A673 (cell line): ENCODE measurements around the gene UPP1. TPM values are rescaled to one million over a fixed set of nuclear protein-coding genes. Genes with fewer than 3 reads are reported as not detected.

Source experiments
- BruUV-seq: library from RNA; stranded (reverse); fragments of 400-500 nt; replicated peaks from 2 replicates; lab custom pipeline; 2021; lab: Mats Ljungman, UMichigan
- CTCF ChIA-PET: fragments of 300-600 bp; sonication (Branson Sonifier 250); formaldehyde crosslinking; loops from one replicate; lab custom pipeline; 2022; ENCODE audit warnings: antibody characterized with exemption; lab: Charles Lee
- POLR2A ChIA-PET: fragments of 300-600 bp; sonication (Branson Sonifier 250); formaldehyde crosslinking; loops from one replicate; lab custom pipeline; 2022; ENCODE audit warnings: antibody characterized with exemption; ENCODE audit not compliant: low non-redundant PET; lab: Charles Lee
- DNase-seq: peaks from one replicate; pipeline ENCODE4 v3.0.0-alpha.2; 2015; ENCODE audit warnings: low spot score
- H3K27ac ChIP-seq: fragments of 200-600 bp; sonication (generic); 2 replicates; pipeline ENCODE4 v1.5.1; 2016; ENCODE audit warnings: mixed run types, low read depth, mild to moderate bottlenecking, mixed read lengths, antibody characterized with exemption, low read length; ENCODE audit not compliant: poor library complexity, severe bottlenecking
- H3K27me3 ChIP-seq: fragments of 200-600 bp; sonication (generic); replicated peaks from 2 replicates; pipeline ENCODE4 v1.6.1; 2017; ENCODE audit warnings: mixed run types, low read depth, mild to moderate bottlenecking, mixed read lengths, antibody characterized with exemption, low read length; ENCODE audit not compliant: insufficient read depth, poor library complexity
- H3K36me3 ChIP-seq: fragments of 200-600 bp; sonication (generic); 2 replicates; pipeline ENCODE4 v1.6.1; 2016; ENCODE audit warnings: mixed run types, mild to moderate bottlenecking, mixed read lengths, antibody characterized with exemption, low read length; ENCODE audit not compliant: insufficient read depth, poor library complexity, severe bottlenecking
- H3K4me1 ChIP-seq: fragments of 200-600 bp; sonication (generic); 2 replicates; pipeline ENCODE4 v1.6.1; 2017; ENCODE audit warnings: mixed run types, mild to moderate bottlenecking, mixed read lengths, antibody characterized with exemption, low read length; ENCODE audit not compliant: insufficient read depth, poor library complexity, severe bottlenecking
- H3K4me3 ChIP-seq: fragments of 200-600 bp; sonication (generic); 2 replicates; pipeline ENCODE4 v1.5.1; 2016; ENCODE audit warnings: low read depth, mixed run types, mild to moderate bottlenecking, mixed read lengths, low read length; ENCODE audit not compliant: poor library complexity, severe bottlenecking
- H3K9me3 ChIP-seq: fragments of 200-600 bp; sonication (generic); 2 replicates; pipeline ENCODE4 v1.6.1; 2016; ENCODE audit warnings: mixed run types, low read depth, mild to moderate bottlenecking, mixed read lengths, antibody characterized with exemption, low read length; ENCODE audit not compliant: poor library complexity, severe bottlenecking
- CTCF ChIP-seq: fragments of 300-800, 200-600 bp; sonication (generic); conservative IDR thresholded peaks from 2 replicates; pipeline ENCODE4 v1.5.1; 2017; ENCODE audit warnings: low read depth, mild to moderate bottlenecking, antibody characterized with exemption, low read length, moderate library complexity, mixed read lengths
- EZH2 ChIP-seq: fragments of 200-600 bp; sonication (generic); IDR thresholded peaks from 2 replicates; pipeline ENCODE4 v1.6.1; 2017; ENCODE audit warnings: borderline replicate concordance, low read depth, mild to moderate bottlenecking, mixed read lengths, antibody characterized with exemption, low read length; ENCODE audit not compliant: poor library complexity, severe bottlenecking
- intact Hi-C: fragments of 100-400 bp; cut with micrococcal nuclease; formaldehyde crosslinking; loops from one replicate; pipeline ENCODE4 v1.10.0; 2022; ENCODE audit not compliant: unreplicated experiment
- total RNA-seq: library from RNA; stranded (reverse); gene quantifications from 2 replicates; pipeline ENCODE4 v1.2.3, GENCODE V29; 2021

The UPP1 gene
- total RNA-seq, 1 experiment from 2014 or later, result 5.5 TPM

- ChIA-PET POLR2A (no interaction called here), CTCF (no interaction called here)
- no peaks in the 10 kb centered on the region for H3K36me3 ChIP-seq
- H3K27ac ChIP-seq, result no peak overlapping the region
- H3K27me3 ChIP-seq, result no peaks in the 10 kb centered on the region
- no peaks in the 10 kb centered on the region for H3K4me1 ChIP-seq
- TF ChIP-seq EZH2 (no peak), CTCF (no peak)
- H3K4me3 ChIP-seq, result no peak overlapping the region
- H3K9me3 ChIP-seq, result peaks cover 5% of the 10 kb centered on the region
- intact Hi-C loops, result no loop called here
- no TSS peak for BruUV-seq
- DNase-seq, result no peak
Measured at GRCh38 chr7:48140001-48140681, 51.1 kb downstream of the UPP1 start.

DNA sequence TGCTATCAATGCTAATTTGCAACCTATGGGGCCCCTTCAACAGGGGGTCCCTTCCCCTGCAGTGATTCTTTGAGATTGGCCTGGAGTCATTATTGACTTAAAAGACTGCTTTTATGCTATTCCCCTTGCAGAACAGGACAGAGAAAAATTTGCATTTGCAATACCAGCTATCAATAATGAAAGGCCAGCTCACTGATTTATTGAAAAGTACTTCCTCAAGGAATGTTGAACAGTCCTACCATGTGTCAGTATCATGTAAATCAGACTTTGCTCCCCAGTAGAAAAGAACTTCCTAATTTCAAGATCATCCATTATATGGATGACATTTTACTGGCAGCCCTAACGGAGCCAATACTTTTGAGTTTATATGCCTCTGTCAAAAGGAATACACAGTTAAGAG lies 52.5 kb downstream of the UPP1 start:
- no peak for DNase-seq
- Histone ChIP-seq H3K4me1 (no peaks in the 10 kb centered on the region), H3K4me3 (no peak overlapping the region), H3K36me3 (no peaks in the 10 kb centered on the region), H3K27ac (no peak overlapping the region), H3K27me3 (no peaks in the 10 kb centered on the region), H3K9me3 (no peaks in the 10 kb centered on the region)
- no TSS peak for BruUV-seq
- POLR2A ChIA-PET, result no interaction called here
- intact Hi-C loops, result no loop called here
- CTCF ChIA-PET, result interaction anchor here (0.7 kb wide), 1 partner anchor 13 kb away, joined by 3 read pairs; no protein-coding TSS in a partner anchor
- no peak for TF ChIP-seq CTCF
- TF ChIP-seq EZH2, result no peak

GRCh38 chr7:48144291-48144768 lies 55.3 kb downstream of the UPP1 start:
- no peaks in the 10 kb centered on the region for H3K27me3 ChIP-seq
- no peaks in the 10 kb centered on the region for H3K36me3 ChIP-seq

More at GRCh38 chr7:48144291-48144768, 55.3 kb downstream of the UPP1 start:
- intact Hi-C loops, result no loop called here
- CTCF ChIA-PET, result no interaction called here
- no peaks in the 10 kb centered on the region for H3K9me3 ChIP-seq
- POLR2A ChIA-PET, result no interaction called here
- BruUV-seq, result no TSS peak
- no peak for DNase-seq
- no peaks in the 10 kb centered on the region for H3K4me1 ChIP-seq
- no peak overlapping the region for H3K27ac ChIP-seq
- no peak for TF ChIP-seq EZH2
- no peak for TF ChIP-seq CTCF
- H3K4me3 ChIP-seq, result no peak overlapping the region
